ENCODE measurements around the gene C10orf71.

C10orf71 gene

DNA sequence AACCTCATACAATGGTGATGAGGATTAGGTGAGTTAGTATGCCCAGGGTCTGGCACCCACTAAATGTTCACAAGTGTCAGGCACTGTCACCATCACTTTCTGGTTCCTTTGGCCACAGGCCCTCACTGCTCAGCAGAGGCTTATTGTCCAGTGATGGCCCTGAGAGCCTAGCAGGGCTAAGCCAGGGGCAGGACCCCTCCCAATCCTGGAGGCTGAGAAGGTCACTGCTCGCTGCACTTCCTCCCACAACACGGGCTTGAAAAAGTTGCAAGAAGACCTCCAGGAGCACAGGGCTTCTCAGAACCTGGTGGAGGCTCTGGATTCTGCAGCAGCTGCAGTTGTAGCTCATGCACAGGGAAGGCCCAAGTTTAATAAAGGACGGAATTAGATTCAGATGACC is 48.9 kb downstream of the C10orf71 start:
- no peak for DNase-seq

GRCh38 chr10:49348593-49348992 is 49.6 kb downstream of the C10orf71 start:
- no peak for DNase-seq

- no peak for DNase-seq
Measured at GRCh38 chr10:49349390-49349789, 50.4 kb downstream of the C10orf71 start.

DNA sequence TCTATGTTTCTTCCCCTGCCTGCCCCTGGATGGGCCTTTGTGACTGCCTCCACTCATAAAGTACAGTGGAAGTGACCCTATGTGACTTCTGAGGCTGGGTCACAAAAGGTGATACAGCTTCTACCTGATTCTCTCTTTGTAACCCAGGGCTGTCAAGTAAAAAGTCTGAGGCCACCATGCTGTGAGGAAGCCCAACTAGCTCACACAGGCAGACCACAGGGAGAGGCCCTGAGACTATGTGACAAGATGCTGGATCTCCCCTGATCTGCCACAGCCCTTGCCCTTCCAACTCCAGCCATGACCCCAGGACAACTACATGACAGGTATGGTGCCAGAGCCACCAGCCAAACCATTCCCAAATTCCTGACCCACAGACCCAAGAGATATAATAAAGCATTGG is 51.2 kb downstream of the C10orf71 start:
- no peak for DNase-seq

GRCh38 chr10:49350846-49351532 is 52.0 kb downstream of the C10orf71 start:
- DNase-seq = no peak

- no peak for DNase-seq
Measured at GRCh38 chr10:49351669-49352068, 52.7 kb downstream of the C10orf71 start.

DNA sequence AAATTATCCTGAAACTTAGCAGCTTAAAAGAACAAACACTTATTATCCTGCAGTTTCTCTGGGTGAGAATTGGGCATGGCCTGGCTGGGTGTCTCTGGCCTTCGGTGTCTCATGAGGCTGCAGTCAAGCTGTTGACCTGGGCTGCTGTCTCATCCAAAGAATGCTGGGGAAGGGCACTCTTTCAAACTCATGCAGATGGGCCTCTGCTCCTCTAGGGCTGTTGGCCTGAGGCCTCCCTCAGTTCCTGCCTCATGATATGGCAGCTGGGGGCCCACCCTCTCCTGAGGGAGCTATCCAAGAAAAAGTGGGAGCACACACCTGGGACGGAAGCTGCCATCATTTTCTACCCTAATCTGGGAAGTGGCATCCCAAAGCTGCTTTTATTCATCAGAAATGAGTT is 53.4 kb downstream of the C10orf71 start:
- DNase-seq = no peak

GRCh38 chr10:49353026-49353894 is 54.3 kb downstream of the C10orf71 start:
- no peak for DNase-seq

DNA sequence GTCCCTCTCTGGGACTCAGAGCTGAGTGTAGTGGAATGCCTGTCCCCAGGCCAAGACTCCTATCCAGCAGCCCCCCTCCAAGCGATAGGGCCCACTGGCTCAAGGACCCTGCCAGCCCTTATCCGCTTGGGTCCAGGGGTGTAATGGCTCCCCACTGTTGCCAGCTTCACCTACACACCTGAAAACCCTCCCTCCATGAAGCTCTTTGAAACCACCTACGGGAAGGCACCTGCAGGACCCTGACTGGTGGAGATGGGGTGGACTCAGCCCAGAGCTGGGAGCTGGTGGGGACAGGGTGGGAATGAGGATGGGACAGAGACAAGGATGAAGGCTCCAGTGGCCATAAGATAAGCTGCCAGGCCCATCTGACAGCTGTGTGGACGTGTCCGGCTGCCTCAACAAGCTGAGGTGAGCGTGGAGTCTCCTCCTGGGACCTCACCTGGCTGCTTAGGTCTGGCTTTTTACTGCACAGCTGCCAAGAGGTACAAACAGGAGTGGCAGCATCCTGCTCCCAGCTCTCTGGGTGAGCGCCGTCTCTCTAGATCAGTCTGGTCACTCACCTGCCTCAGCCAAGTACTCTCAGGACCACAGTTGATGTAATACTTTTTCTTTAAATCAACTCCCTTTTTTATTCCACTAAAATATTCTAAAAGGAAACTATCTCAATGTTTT is 55.1 kb downstream of the C10orf71 start:
- no peak for DNase-seq

- no peak for DNase-seq
Measured at GRCh38 chr10:49354593-49354992, 55.6 kb downstream of the C10orf71 start.

DNA sequence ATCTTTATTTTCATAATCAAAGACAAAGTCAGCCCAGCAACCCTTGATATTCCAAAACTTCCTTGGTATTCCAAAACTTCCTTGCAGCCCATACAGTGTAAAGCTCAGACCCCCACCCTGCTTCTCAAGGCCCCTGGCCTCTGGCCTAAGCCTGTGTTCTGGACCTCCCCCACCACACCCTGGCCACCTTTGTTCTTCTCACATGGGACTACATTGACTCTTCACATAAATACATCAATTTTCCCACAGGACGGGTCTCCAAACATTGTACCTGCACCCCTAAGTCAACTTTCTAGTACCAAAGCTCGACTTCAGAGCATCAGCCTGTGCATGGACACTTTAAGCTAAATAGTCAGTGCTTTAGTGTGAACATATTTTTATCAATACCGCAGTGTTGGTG is 56.3 kb downstream of the C10orf71 start:
- no peak for DNase-seq

GRCh38 chr10:49356181-49356580 is 57.2 kb downstream of the C10orf71 start:
- no peak for DNase-seq

- no peak for DNase-seq
Measured at GRCh38 chr10:49356944-49357343, 58.0 kb downstream of the C10orf71 start.

GRCh38 chr10:49357910-49358309 is 58.9 kb downstream of the C10orf71 start:
- DNase-seq = no peak

DNA sequence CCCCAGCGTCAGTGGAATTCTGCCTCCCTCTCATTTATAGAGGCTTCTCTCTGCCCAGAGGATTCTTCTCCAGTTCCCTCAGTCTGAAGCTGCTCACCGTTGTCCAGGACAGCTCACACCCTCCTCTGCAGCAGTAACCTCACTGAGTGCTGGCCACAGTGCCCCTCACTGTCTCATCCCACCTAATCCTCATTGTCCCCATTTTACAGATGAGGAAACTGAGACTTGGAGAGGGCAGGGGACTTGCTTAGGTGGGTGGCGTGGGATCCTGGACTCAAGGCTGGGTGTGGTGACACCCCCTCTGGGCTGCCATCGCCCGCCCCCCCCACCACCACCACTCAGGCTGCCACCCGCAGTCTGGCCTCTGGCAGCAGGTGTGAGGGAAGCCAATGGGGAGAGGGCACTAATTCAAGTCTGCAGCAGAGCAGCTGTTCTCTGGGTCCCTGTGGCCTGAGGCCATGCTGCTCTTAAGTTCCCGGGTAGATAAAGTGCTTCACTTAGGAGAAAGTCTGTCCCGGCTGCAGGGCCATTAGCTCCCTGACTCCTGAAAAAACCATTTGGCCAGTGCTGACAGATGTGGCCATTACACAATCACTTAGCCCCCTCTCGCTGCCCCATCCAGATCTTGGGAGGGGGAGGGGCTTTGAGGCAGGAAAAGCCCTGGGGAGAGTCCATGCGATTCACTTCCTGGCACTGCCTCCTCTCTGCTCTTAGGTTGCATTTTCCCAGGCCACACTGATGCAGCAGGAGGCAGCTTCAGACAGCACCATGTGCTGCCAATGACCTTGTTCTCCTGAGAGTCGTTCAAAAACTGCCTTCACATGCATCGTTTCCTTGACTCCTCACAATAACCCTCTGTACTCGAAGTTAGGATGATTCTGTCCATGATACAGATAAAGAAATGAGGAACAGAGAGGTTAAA is 60.6 kb downstream of the C10orf71 start:
- no peak for DNase-seq

- peak in 1 of 2 experiments; percentile 6 for DNase-seq
Measured at GRCh38 chr10:49360271-49361177, 61.6 kb downstream of the C10orf71 start.

- DNase-seq = no peak
Measured at GRCh38 chr10:49361178-49361554, 62.2 kb downstream of the C10orf71 start.

- no peak for DNase-seq
Measured at GRCh38 chr10:49361735-49362568, 63.0 kb downstream of the C10orf71 start.

- DNase-seq = no peak
Measured at GRCh38 chr10:49362596-49363260, 63.8 kb downstream of the C10orf71 start.
